ENCODE measurements around the gene SPSB3.

Gene SPSB3

GRCh38 chr16:1792836-1793577, 10.6 kb upstream of the SPSB3 start:
- Histone ChIP-seq H3K27ac (no peak overlapping the region), H3K9me3 (no peaks in the 10 kb centered on the region), H3K4me1 (ENCODE audit: control insufficient read depth in 1 of 2, insufficient read depth in 1 of 2, low read depth in 1 of 2, low read length in 1 of 2) (no peaks in the 10 kb centered on the region)

GRCh38 chr16:1791943-1792812, 9.8 kb upstream of the SPSB3 start:
- no peak for TF ChIP-seq CTCF (IDR thresholded peaks at IDR 0.05)
- no peaks in the 10 kb centered on the region for H3K4me1 ChIP-seq (ENCODE audit: control insufficient read depth in 1 of 2, insufficient read depth in 1 of 2, low read depth in 1 of 2, low read length in 1 of 2)
- H3K27ac ChIP-seq, result no peak overlapping the region
- no peak overlapping the region for H3K4me3 ChIP-seq (ENCODE audit: low read depth in 1 of 2, low read length in 1 of 2)
- H3K36me3 ChIP-seq, result peaks cover 50% of the 10 kb centered on the region
- no peaks in the 10 kb centered on the region for H3K9me3 ChIP-seq
- H3K27me3 ChIP-seq, result no peaks in the 10 kb centered on the region

More at GRCh38 chr16:1792836-1793577, 10.6 kb upstream of the SPSB3 start:
- Histone ChIP-seq H3K27me3 (no peaks in the 10 kb centered on the region), H3K36me3 (peaks cover 42% of the 10 kb centered on the region), H3K4me3 (ENCODE audit: low read depth in 1 of 2, low read length in 1 of 2) (no peak overlapping the region)
- no peak for TF ChIP-seq CTCF (IDR thresholded peaks at IDR 0.05)

DNA sequence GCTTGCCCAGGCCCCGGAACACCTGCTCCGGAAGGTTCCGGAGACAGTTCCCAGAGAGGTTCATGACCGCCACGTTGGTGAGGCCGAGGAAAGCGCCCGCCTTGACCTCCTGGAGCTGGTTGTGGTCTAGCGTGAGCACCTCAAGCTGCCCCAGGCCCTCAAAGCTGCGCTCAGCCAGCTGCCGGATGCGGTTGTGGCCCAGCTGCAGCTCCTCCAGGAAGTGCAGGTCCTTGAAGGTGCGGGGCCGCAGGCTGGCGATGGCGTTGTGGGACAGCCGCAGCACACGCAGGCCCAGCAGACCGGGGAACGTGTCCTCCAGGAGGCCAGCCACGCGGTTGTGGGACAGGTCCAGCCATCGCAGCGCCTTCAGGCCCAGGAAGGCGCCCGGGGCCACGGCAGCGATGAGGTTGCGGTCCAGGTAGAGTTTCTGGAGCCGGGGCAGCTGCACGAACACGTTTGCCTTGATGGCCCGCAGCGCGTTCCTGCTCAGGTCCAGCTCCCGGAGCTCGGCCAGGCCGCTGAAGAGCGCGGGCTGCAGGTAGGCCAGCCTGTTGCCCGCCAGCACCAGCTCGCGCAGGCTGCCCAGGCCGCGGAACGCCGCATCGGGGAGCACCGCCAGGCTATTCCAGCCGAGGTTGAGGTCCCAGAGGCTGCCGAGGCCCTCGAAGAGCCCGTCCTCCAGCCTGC, 9.0 kb upstream of the SPSB3 start:
- H3K27me3 ChIP-seq, result no peaks in the 10 kb centered on the region
- no peak overlapping the region for H3K4me3 ChIP-seq (ENCODE audit: low read depth in 1 of 2, low read length in 1 of 2)
- no peak for TF ChIP-seq CTCF (IDR thresholded peaks at IDR 0.05)
- no peak overlapping the region for H3K27ac ChIP-seq
- H3K4me1 ChIP-seq (ENCODE audit: control insufficient read depth in 1 of 2, insufficient read depth in 1 of 2, low read depth in 1 of 2, low read length in 1 of 2), result no peaks in the 10 kb centered on the region
- peaks cover 58% of the 10 kb centered on the region for H3K36me3 ChIP-seq
- no peaks in the 10 kb centered on the region for H3K9me3 ChIP-seq

- H3K4me3 ChIP-seq (ENCODE audit: low read depth in 1 of 2, low read length in 1 of 2), result no peak overlapping the region
- no peaks in the 10 kb centered on the region for H3K9me3 ChIP-seq
- H3K36me3 ChIP-seq, result peaks cover 58% of the 10 kb centered on the region
- H3K27me3 ChIP-seq, result no peaks in the 10 kb centered on the region
- H3K27ac ChIP-seq, result no peak overlapping the region
- no peak for TF ChIP-seq CTCF (IDR thresholded peaks at IDR 0.05)
- H3K4me1 ChIP-seq (ENCODE audit: control insufficient read depth in 1 of 2, insufficient read depth in 1 of 2, low read depth in 1 of 2, low read length in 1 of 2), result no peaks in the 10 kb centered on the region
Measured at GRCh38 chr16:1790611-1791255, 8.4 kb upstream of the SPSB3 start.

DNA sequence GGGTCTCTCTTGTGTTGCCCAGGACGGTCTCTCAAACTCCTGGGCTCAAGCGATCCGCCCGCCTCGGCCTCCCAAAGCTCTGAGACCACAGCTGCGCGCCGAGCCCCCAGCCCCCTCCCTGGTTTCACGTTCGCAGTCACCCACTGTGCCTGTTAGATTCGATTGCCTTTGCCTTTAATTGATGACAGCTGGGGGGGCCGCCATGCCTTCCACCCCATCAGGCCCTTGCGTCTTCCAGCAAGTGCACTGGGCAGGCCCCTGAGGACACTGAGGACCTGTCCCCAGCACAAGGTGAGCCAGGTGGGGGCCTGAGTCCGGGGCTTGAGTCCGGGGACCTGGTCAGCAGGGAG, 7.9 kb upstream of the SPSB3 start:
- peaks cover 58% of the 10 kb centered on the region for H3K36me3 ChIP-seq
- H3K9me3 ChIP-seq, result no peaks in the 10 kb centered on the region
- no peak for TF ChIP-seq CTCF (IDR thresholded peaks at IDR 0.05)
- no peaks in the 10 kb centered on the region for H3K27me3 ChIP-seq
- no peak overlapping the region for H3K4me3 ChIP-seq (ENCODE audit: low read depth in 1 of 2, low read length in 1 of 2)
- H3K4me1 ChIP-seq (ENCODE audit: control insufficient read depth in 1 of 2, insufficient read depth in 1 of 2, low read depth in 1 of 2, low read length in 1 of 2), result no peaks in the 10 kb centered on the region
- H3K27ac ChIP-seq, result no peak overlapping the region

Data from neutrophil (primary cell).